GM12878 (cell line): ENCODE data around the gene IL1RAP. TPM values are rescaled to one million over a fixed set of nuclear protein-coding genes. Genes with fewer than 3 reads are reported as not detected.

Source experiments
- ATAC-seq: fragments of 200-7000 bp; cut with Tn5 transposase; 3 replicates; pipeline ENCODE4 v1.9.1; 2020; ENCODE audit warnings: mild to moderate bottlenecking, moderate library complexity
- BruUV-seq: library from RNA; stranded (reverse); fragments of 400-500 nt; replicated peaks from 2 replicates; lab custom pipeline; 2021; lab: Mats Ljungman, UMichigan
- CTCF ChIA-PET: fragments of 300-600 bp; sonication (Branson Sonifier 250); formaldehyde crosslinking; extraction: SDS; loops from one replicate; lab custom pipeline; 2021; ENCODE audit warnings: inconsistent platforms; lab: Yijun Ruan, JAX
- POLR2A ChIA-PET: fragments of 350-600 bp; formaldehyde crosslinking; extraction: SDS; loops from one replicate; lab custom pipeline; 2021; ENCODE audit warnings: inconsistent platforms; lab: Charles Lee
- RAD21 ChIA-PET: fragments of 300-600 bp; sonication (Branson Sonifier 250); formaldehyde crosslinking; loops from one replicate; lab custom pipeline; 2023; ENCODE audit warnings: antibody characterized with exemption; ENCODE audit not compliant: unreplicated experiment; lab: Charles Lee
- SMC1A ChIA-PET: fragments of 300-600 bp; sonication (Branson Sonifier 250); formaldehyde crosslinking; loops from one replicate; lab custom pipeline; 2023; ENCODE audit not compliant: unreplicated experiment, uncharacterized antibody; lab: Charles Lee
- DNase-seq: peaks from one replicate; pipeline ENCODE4 v3.0.0-alpha.2; 2011; ENCODE audit warnings: low read depth, low spot score
- FAIRE-seq: peaks from 3 replicates; lab custom pipeline; 2011; peaks lifted over from hg19 to GRCh38; lab: Jason Lieb, UNC
- H2AFZ ChIP-seq: 2 replicates; pipeline ENCODE4 v1.6.0; 2011; ENCODE audit warnings: low read depth, low read length, control low read depth; ENCODE audit not compliant: control insufficient read depth
- H3K27ac ChIP-seq: 2 replicates; pipeline ENCODE4 v1.5.1; 2011; ENCODE audit warnings: control low read depth; ENCODE audit not compliant: control insufficient read depth, insufficient read depth
- H3K27me3 ChIP-seq, 2 experiments: replicated peaks in 1 of 2; 2 replicates each; pipeline versions ENCODE4 v1.6.0 to v1.6.1; 2011; ENCODE audit warnings: low read length in 1 of 2; ENCODE audit not compliant: control insufficient read depth in 2 of 2, insufficient read depth in 2 of 2
- H3K36me3 ChIP-seq, 2 experiments: 2 replicates each; pipeline ENCODE4 v1.5.1; 2011; ENCODE audit warnings: low read length in 1 of 2; ENCODE audit not compliant: control insufficient read depth in 2 of 2, insufficient read depth in 2 of 2
- H3K4me1 ChIP-seq: 2 replicates; pipeline ENCODE4 v1.6.1; 2011; ENCODE audit warnings: mild to moderate bottlenecking, low read length, moderate library complexity, mixed read lengths; ENCODE audit not compliant: control insufficient read depth, insufficient read depth
- H3K4me2 ChIP-seq: 2 replicates; pipeline ENCODE4 v1.6.0; 2011; ENCODE audit warnings: control low read depth; ENCODE audit not compliant: control insufficient read depth, insufficient read depth
- H3K4me3 ChIP-seq: fragments of 200-600 bp; sonication (generic); 2 replicates; pipeline ENCODE4 v1.5.1; 2016
- H3K79me2 ChIP-seq: 2 replicates; pipeline ENCODE4 v1.6.0; 2011; ENCODE audit warnings: low read length; ENCODE audit not compliant: control insufficient read depth, insufficient read depth
- H3K9ac ChIP-seq: 2 replicates; pipeline ENCODE4 v1.8.0; 2011; ENCODE audit warnings: low read length, control low read depth, mixed read lengths; ENCODE audit not compliant: control insufficient read depth, insufficient read depth
- H3K9me3 ChIP-seq: replicated peaks from 3 replicates; pipeline ENCODE4 v1.5.1; 2011; ENCODE audit warnings: mild to moderate bottlenecking, low read length; ENCODE audit not compliant: control insufficient read depth, insufficient read depth
- H4K20me1 ChIP-seq: 2 replicates; pipeline ENCODE4 v1.6.0; 2011; ENCODE audit not compliant: control insufficient read depth, insufficient read depth
- ATF2 ChIP-seq: IDR thresholded peaks from 2 replicates; pipeline ENCODE4 v1.6.1; 2012; ENCODE audit warnings: low read length, inconsistent platforms
- CREB1 ChIP-seq: IDR thresholded peaks from 2 replicates; pipeline ENCODE4 v1.6.1; 2012; ENCODE audit warnings: low read depth, mild to moderate bottlenecking, inconsistent platforms
- E2F4 ChIP-seq: IDR thresholded peaks from 2 replicates; pipeline ENCODE4 v1.6.1; 2012; ENCODE audit warnings: low read depth, low read length, improper control_type of control experiment
- E4F1 ChIP-seq: fragments of 450-650 bp; IDR thresholded peaks from 2 replicates; pipeline ENCODE4 v1.6.1; 2018; ENCODE audit warnings: borderline replicate concordance, mild to moderate bottlenecking; ENCODE audit not compliant: partially characterized antibody
- EGR1 ChIP-seq, 2 experiments: IDR thresholded peaks; 1 replicate in 1 of 2; 2 replicates in 1 of 2; pipeline ENCODE4 v1.6.1; 2011 to 2012; ENCODE audit warnings: low read depth in 2 of 2, low read length in 2 of 2, borderline replicate concordance in 1 of 2, mild to moderate bottlenecking in 1 of 2, moderate library complexity in 1 of 2
- EZH2 ChIP-seq: IDR thresholded peaks from 2 replicates; pipeline ENCODE4 v1.6.1; 2012; ENCODE audit warnings: low read depth, mild to moderate bottlenecking, control low read depth, inconsistent platforms, low read length, borderline replicate concordance; ENCODE audit not compliant: control insufficient read depth
- HDAC6 ChIP-seq: fragments of 200-600 bp; sonication (generic); IDR thresholded peaks from one replicate; pipeline ENCODE4 v1.8.0; 2017; ENCODE audit warnings: antibody characterized with exemption; ENCODE audit not compliant: unreplicated experiment
- MAX ChIP-seq: IDR thresholded peaks from 2 replicates; pipeline ENCODE4 v1.6.1; 2012; ENCODE audit warnings: low read depth, low read length, improper control_type of control experiment
- NFXL1 ChIP-seq: fragments of 450-650 bp; IDR thresholded peaks from 2 replicates; pipeline ENCODE4 v1.6.1; 2017; ENCODE audit warnings: antibody characterized with exemption, mild to moderate bottlenecking, borderline replicate concordance
- NFYA ChIP-seq: IDR thresholded peaks from 2 replicates; pipeline ENCODE4 v1.6.1; 2011; ENCODE audit warnings: low read depth, mild to moderate bottlenecking, low read length, improper control_type of control experiment, borderline replicate concordance
- NR2F1 ChIP-seq: fragments of 450-650 bp; conservative IDR thresholded peaks from 2 replicates; pipeline ENCODE4 v1.6.1; 2017; ENCODE audit warnings: mild to moderate bottlenecking
- PML ChIP-seq: IDR thresholded peaks from 2 replicates; pipeline ENCODE4 v1.6.1; 2012; ENCODE audit warnings: low read length, inconsistent platforms
- SMAD5 ChIP-seq: IDR thresholded peaks from 2 replicates; pipeline ENCODE4 v1.6.1; 2016; ENCODE audit warnings: antibody characterized with exemption, low read depth
- TARDBP ChIP-seq: IDR thresholded peaks from 2 replicates; pipeline ENCODE4 v1.6.1; 2016; ENCODE audit warnings: borderline replicate concordance
- ZBTB4 ChIP-seq: fragments of 450-650 bp; formaldehyde crosslinking; IDR thresholded peaks from 2 replicates; pipeline ENCODE4 v1.4.0; 2022; ENCODE audit warnings: mild to moderate bottlenecking, moderate library complexity
- ZNF207 ChIP-seq: fragments of 450-650 bp; IDR thresholded peaks from 2 replicates; pipeline ENCODE4 v1.6.1; 2014; ENCODE audit warnings: antibody characterized with exemption, mild to moderate bottlenecking, borderline replicate concordance
- ZZZ3 ChIP-seq: IDR thresholded peaks from 2 replicates; pipeline ENCODE4 v1.6.1; 2011; ENCODE audit warnings: low read depth; ENCODE audit not compliant: control insufficient read depth, insufficient read length
- WGBS: methylation state at CpG from one replicate; pipeline ENCODE4 v1.1.6; 2016; ENCODE audit warnings: low lambda C conversion rate; ENCODE audit not compliant: insufficient replicate concordance, insufficient coverage; ENCODE audit errors: missing lambda C conversion rate; 5-methylcytosine and 5-hydroxymethylcytosine counted together
- in situ Hi-C: fragments of 300-500 bp; cut with MboI; formaldehyde crosslinking; loops from 9 replicates; pipeline ENCODE4 v1.14.3; 2018; ENCODE audit warnings: mixed read lengths
- intact Hi-C: fragments of 100-400 bp; cut with micrococcal nuclease; formaldehyde crosslinking; loops from one replicate; pipeline ENCODE4 v1.14.2; 2022; ENCODE audit not compliant: unreplicated experiment
- polyA plus RNA-seq, 11 experiments: library from polyadenylated mRNA; depleted of rRNA in 4 of 11; unstranded in 6 of 11; stranded (reverse) in 5 of 11; fragments of >200 nt; fragmentation: Nextera tagmentation in 4 of 11; fragmentation: Illumina TruSeq in 1 of 11; extraction: Ambion mirVana in 4 of 11; extraction: Trizol in 1 of 11; gene quantifications; 1 replicate in 1 of 11; 2 replicates in 10 of 11; pipeline versions ENCODE4 v1.2.1 to v1.2.3, GENCODE V29; 2011 to 2016; ENCODE audit warnings: inconsistent platforms in 2 of 11, missing spikeins in 2 of 11, low read depth in 1 of 11
- total RNA-seq, 4 experiments: library from RNA; depleted of rRNA in 3 of 4; stranded (reverse); fragments of >200 nt in 3 of 4; fragmentation: Illumina TruSeq in 1 of 4; extraction: Trizol in 1 of 4; gene quantifications; 2 replicates each; pipeline versions ENCODE4 v1.2.1 to v1.2.3, GENCODE V29; 2013 to 2021

The IL1RAP gene
- total and polyA plus RNA-seq, 10 of the 15 experiments (the other 5 are each of a cell fraction or from before 2014, with no cell fraction given), result 0.17 to 1.0 (median 0.44) TPM; not detected in 1

GRCh38 chr3:190601622-190602021, 87.7 kb downstream of the IL1RAP start:
- intact Hi-C loops, result no loop called here
- TF ChIP-seq HDAC6 (no peak), ZNF207 (no peak), ZBTB4 (CRISPR knock-in tag) (no peak), E4F1 (no peak), NFXL1 (no peak), ZZZ3 (no peak), NR2F1 (no peak), ATF2 (no peak), SMAD5 (no peak), EGR1 (IDR thresholded peaks at IDR 0.05; ENCODE audit: borderline replicate concordance in 1 of 2, low read depth in 2 of 2, low read length in 2 of 2) (no peak), MAX (no peak), CREB1 (no peak), NFYA (no peak), TARDBP (no peak), E2F4 (no peak), PML (no peak), EZH2 (no peak)

More at GRCh38 chr3:190601622-190602021, 87.7 kb downstream of the IL1RAP start:
- no peaks in the 10 kb centered on the region for H3K9me3 ChIP-seq
- ChIA-PET POLR2A (no interaction called here), RAD21 (no interaction called here), SMC1A (interaction anchor here (0.7 kb wide), 1 partner anchor 8 kb away, joined by 3 read pairs; no protein-coding TSS in a partner anchor), CTCF (no interaction called here)
- H3K27ac ChIP-seq, result no peak overlapping the region
- no peak overlapping the region for H3K4me2 ChIP-seq
- H3K36me3 ChIP-seq, result no peaks in the 10 kb centered on the region
- no peaks in the 10 kb centered on the region for H3K27me3 ChIP-seq
- no peaks in the 10 kb centered on the region for H4K20me1 ChIP-seq
- no peaks in the 10 kb centered on the region for H3K79me2 ChIP-seq
- ATAC-seq, result no peak
- DNase-seq, result no peak
- H3K4me3 ChIP-seq, result no peak overlapping the region
- 55% methylated on average over 5 of the region's 5 CpGs for WGBS
- no peak overlapping the region for H2AFZ ChIP-seq
- no TSS peak for BruUV-seq
- H3K9ac ChIP-seq, result no peak overlapping the region
- FAIRE-seq, result no peak
- no peaks in the 10 kb centered on the region for H3K4me1 ChIP-seq
- in situ Hi-C loops, result no loop called here
